HG02642 (cell line): ENCODE results near the gene KIAA0586.
"Not testable (repeated sequence)": the region's sequence is repeated elsewhere in the genome, so short reads cannot be mapped to it uniquely, and the experiment has no call there.

ENCODE experiments used
- ATAC-seq: cut with Tn5 transposase; IDR thresholded peaks from one replicate; pipeline ENCODE4 v1.9.1; 2021; ENCODE audit warnings: mild to moderate bottlenecking; ENCODE audit not compliant: unreplicated experiment, poor library complexity

Gene KIAA0586

GRCh38 chr14:58581389-58581788, 153.9 kb downstream of the KIAA0586 start:
- ATAC-seq = not testable (repeated sequence)

- ATAC-seq = no peak
Measured at GRCh38 chr14:58584383-58584782, 156.9 kb downstream of the KIAA0586 start.

- no peak for ATAC-seq
Measured at GRCh38 chr14:58587271-58587670, 159.8 kb downstream of the KIAA0586 start.

GRCh38 chr14:58588321-58588720, 160.8 kb downstream of the KIAA0586 start:
- ATAC-seq = not testable (repeated sequence)

- ATAC-seq = no peak
Measured at GRCh38 chr14:58593977-58594376, 166.5 kb downstream of the KIAA0586 start.

- ATAC-seq = no peak
Measured at GRCh38 chr14:58597041-58597440, 169.5 kb downstream of the KIAA0586 start.

GRCh38 chr14:58598028-58598803, 170.7 kb downstream of the KIAA0586 start:
- ATAC-seq = no peak

- ATAC-seq = no peak
Measured at GRCh38 chr14:58598804-58599525, 171.4 kb downstream of the KIAA0586 start.

GRCh38 chr14:58599707-58600106, 172.2 kb downstream of the KIAA0586 start:
- no peak for ATAC-seq
